Gastroesophageal sphincter (tissue), 3 donors: ENCODE data around the gene PSMB7.

Experiments
- POLR2A ChIP-seq, 2 donors: fragments of 450-650 bp; IDR thresholded peaks; one replicate each; pipeline ENCODE4 v1.6.1; 2017; ENCODE audit warnings: antibody characterized with exemption in 2 of 2, mild to moderate bottlenecking in 2 of 2, moderate library complexity in 1 of 2
- TF ChIP-seq, protein P1 (sequence below), 4 experiments: fragments of 200-600 bp in 2 of 4; fragments of 450-650 bp in 2 of 4; sonication (generic) in 1 of 4; IDR thresholded peaks; one replicate each; pipeline ENCODE4 v1.5.1; 2017 to 2019; ENCODE audit warnings: antibody characterized with exemption in 4 of 4, mild to moderate bottlenecking in 2 of 4, moderate library complexity in 2 of 4

DNA sequence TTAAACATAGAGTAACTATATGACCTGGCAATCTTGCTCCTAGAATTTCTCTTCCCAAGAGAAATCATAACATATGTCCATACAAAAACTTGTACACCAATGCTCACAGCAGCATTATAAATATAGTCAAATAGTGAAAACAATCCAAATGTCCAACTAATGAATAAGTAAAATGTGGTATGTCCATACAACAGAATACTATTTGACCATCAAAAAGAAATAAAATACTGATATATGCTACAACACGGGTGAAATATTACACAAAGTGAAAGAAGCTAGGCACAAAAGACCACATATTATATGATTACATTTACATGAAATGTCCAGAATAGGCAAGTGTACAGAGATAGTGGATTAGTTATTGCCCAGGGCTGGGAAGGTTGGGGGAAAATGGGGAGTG is 41.4 kb downstream of the PSMB7 start:
- TF ChIP-seq POLR2A (IDR thresholded peaks at IDR 0.05): no peak
- TF ChIP-seq, protein P1, sequence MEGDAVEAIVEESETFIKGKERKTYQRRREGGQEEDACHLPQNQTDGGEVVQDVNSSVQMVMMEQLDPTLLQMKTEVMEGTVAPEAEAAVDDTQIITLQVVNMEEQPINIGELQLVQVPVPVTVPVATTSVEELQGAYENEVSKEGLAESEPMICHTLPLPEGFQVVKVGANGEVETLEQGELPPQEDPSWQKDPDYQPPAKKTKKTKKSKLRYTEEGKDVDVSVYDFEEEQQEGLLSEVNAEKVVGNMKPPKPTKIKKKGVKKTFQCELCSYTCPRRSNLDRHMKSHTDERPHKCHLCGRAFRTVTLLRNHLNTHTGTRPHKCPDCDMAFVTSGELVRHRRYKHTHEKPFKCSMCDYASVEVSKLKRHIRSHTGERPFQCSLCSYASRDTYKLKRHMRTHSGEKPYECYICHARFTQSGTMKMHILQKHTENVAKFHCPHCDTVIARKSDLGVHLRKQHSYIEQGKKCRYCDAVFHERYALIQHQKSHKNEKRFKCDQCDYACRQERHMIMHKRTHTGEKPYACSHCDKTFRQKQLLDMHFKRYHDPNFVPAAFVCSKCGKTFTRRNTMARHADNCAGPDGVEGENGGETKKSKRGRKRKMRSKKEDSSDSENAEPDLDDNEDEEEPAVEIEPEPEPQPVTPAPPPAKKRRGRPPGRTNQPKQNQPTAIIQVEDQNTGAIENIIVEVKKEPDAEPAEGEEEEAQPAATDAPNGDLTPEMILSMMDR (IDR thresholded peaks at IDR 0.05): no peak
